ENCODE results near the gene BMP2K.

BMP2K gene

GRCh38 chr4:78937837-78938236 is 161.7 kb downstream of the BMP2K start:
- no peak for DNase-seq (ENCODE audit: low spot score)

- DNase-seq (ENCODE audit: low spot score): peak; percentile 31
These were observed 162.3 kb downstream of the BMP2K start for GRCh38 chr4:78938474-78938867.

- peak; percentile 91 for DNase-seq (ENCODE audit: low spot score)
These were observed 162.9 kb downstream of the BMP2K start, which contains the start of gene PAQR3 for GRCh38 chr4:78938868-78939666. Gene PAQR3, minus strand, starts transcription at chr4:78939438. Its CDS starts 214 bp downstream, at chr4:78939224.

- no peak for DNase-seq (ENCODE audit: low spot score)
These were observed 163.5 kb downstream of the BMP2K start for GRCh38 chr4:78939667-78940008.

GRCh38 chr4:78940752-78941151 is 164.6 kb downstream of the BMP2K start:
- no peak for DNase-seq (ENCODE audit: low spot score)

GRCh38 chr4:78944381-78944780 is 168.2 kb downstream of the BMP2K start:
- no peak for DNase-seq (ENCODE audit: low spot score)

- DNase-seq (ENCODE audit: low spot score): no peak
These were observed 169.6 kb downstream of the BMP2K start for GRCh38 chr4:78945651-78946179.

- DNase-seq (ENCODE audit: low spot score): no peak
These were observed 173.6 kb downstream of the BMP2K start for GRCh38 chr4:78949735-78950134.

GRCh38 chr4:78951862-78952472 is 175.8 kb downstream of the BMP2K start:
- DNase-seq (ENCODE audit: low spot score): peak; percentile 74

- DNase-seq (ENCODE audit: low spot score): no peak
These were observed 177.1 kb downstream of the BMP2K start for GRCh38 chr4:78953231-78953630.

- DNase-seq (ENCODE audit: low spot score): peak; percentile 47
These were observed 177.9 kb downstream of the BMP2K start for GRCh38 chr4:78953769-78954666.

- DNase-seq (ENCODE audit: low spot score): no peak
These were observed 180.8 kb downstream of the BMP2K start for GRCh38 chr4:78956975-78957374.

- DNase-seq (ENCODE audit: low spot score): no peak
These were observed 184.8 kb downstream of the BMP2K start for GRCh38 chr4:78960926-78961325.

Data from NAMALWA (cell line).